K562 (cell line): Measurements from ENCODE around the gene UQCRHL. TPM values are rescaled to one million over a fixed set of nuclear protein-coding genes. Genes with fewer than 3 reads are reported as not detected.

Experiments used
- ERF ChIP-seq: fragments of 450-650 bp; formaldehyde crosslinking; IDR thresholded peaks from 2 replicates; pipeline ENCODE4 v1.4.0; 2020; ENCODE audit warnings: mild to moderate bottlenecking, mixed read lengths
- ESRRA ChIP-seq: fragments of 450-650 bp; IDR thresholded peaks from 2 replicates; pipeline ENCODE4 v1.6.1; 2014; ENCODE audit warnings: low read depth, mild to moderate bottlenecking, moderate library complexity, borderline replicate concordance
- MED1 ChIP-seq: sonication (generic); formaldehyde crosslinking; IDR thresholded peaks from 2 replicates; pipeline ENCODE4 v1.8.1; 2023; ENCODE audit warnings: missing genetic modification reagents, borderline replicate concordance
- MYNN ChIP-seq, 2 experiments: sonication (generic); formaldehyde crosslinking in 1 of 2; IDR thresholded peaks; 2 replicates each; pipeline versions ENCODE4 v1.5.0 to v1.6.1; 2016 to 2020; ENCODE audit warnings: antibody characterized with exemption in 1 of 2, missing genetic modification reagents in 1 of 2
- NFATC3 ChIP-seq: fragments of 450-650 bp; IDR thresholded peaks from 2 replicates; pipeline ENCODE4 v1.6.1; 2017; ENCODE audit warnings: mild to moderate bottlenecking
- RBFOX2 ChIP-seq: fragments of 200-400 bp; formaldehyde crosslinking; IDR thresholded peaks from 2 replicates; pipeline ENCODE4 v1.6.1; 2017; ENCODE audit warnings: low read depth, mild to moderate bottlenecking, low read length, moderate library complexity
- RHOXF2B ChIP-seq: fragments of 250-450 bp; sonication (Bioruptor Pico); conservative IDR thresholded peaks from 2 replicates; pipeline ENCODE4 v1.5.1; 2021
- RNF219 ChIP-seq: fragments of 250-450 bp; sonication (Bioruptor Pico); IDR thresholded peaks from 2 replicates; pipeline ENCODE4 v1.5.0; 2022; ENCODE audit warnings: mild to moderate bottlenecking
- TAF9B ChIP-seq: fragments of 450-650 bp; IDR thresholded peaks from 2 replicates; pipeline ENCODE4 v1.6.1; 2018; ENCODE audit warnings: mild to moderate bottlenecking; ENCODE audit not compliant: partially characterized antibody
- polyA plus RNA-seq, 8 experiments: library from polyadenylated mRNA; depleted of rRNA in 4 of 8; stranded (reverse) in 5 of 8; unstranded in 3 of 8; fragments of >200 nt; fragmentation: Nextera tagmentation in 2 of 8; fragmentation: Illumina TruSeq in 1 of 8; extraction: Ambion mirVana in 2 of 8; extraction: Trizol in 1 of 8; gene quantifications; 2 replicates each; pipeline versions ENCODE4 v1.2.1 to v1.2.3, GENCODE V29; 2011 to 2014; ENCODE audit warnings: inconsistent platforms in 1 of 8, missing spikeins in 1 of 8
- total RNA-seq, 7 experiments: library from RNA; depleted of rRNA in 6 of 7; stranded (reverse); fragments of >200 nt in 6 of 7; fragmentation: Illumina TruSeq in 2 of 7; extraction: Trizol in 2 of 7; gene quantifications; 2 replicates each; pipeline versions ENCODE4 v1.2.1 to v1.2.3, GENCODE V29; 2011 to 2021; ENCODE audit warnings: low replicate concordance in 1 of 7

UQCRHL gene
- total and polyA plus RNA-seq, 9 of the 15 experiments (the other 6 are each of a cell fraction or from before 2014, with no cell fraction given) = 5.1 to 41.3 (median 21.8) TPM

- TF ChIP-seq RNF219 (CRISPR knock-in tag) (no peak), NFATC3 (no peak), ESRRA (peak; percentile 82; the same call in 1 of the 2 replicates), ERF (peak; percentile 93), RBFOX2 (peak; percentile 93), TAF9B (peak; percentile 49), MED1 (CRISPR knock-in tag) (no peak; the same call in 1 of the 2 replicates), MYNN (IDR thresholded peaks at IDR 0.05) (peak; percentile 60), MYNN (CRISPR knock-in tag; IDR thresholded peaks at IDR 0.05) (no peak), RHOXF2B (CRISPR knock-in tag) (peak; percentile 84)
- TF ChIP-seq, all 486 proteins: peak for 221
Measured at GRCh38 chr1:15834406-15835204, 27.2 kb upstream of the UQCRHL start (continued).
